ENCODE results near the gene SDK1.

Gene SDK1

GRCh38 chr7:4178416-4178815, 877.4 kb downstream of the SDK1 start:
- H3K4me1 Mint-ChIP-seq (ENCODE audit: low read depth), result no peaks in the 10 kb centered on the region
- intact Hi-C loops (cut with micrococcal nuclease), result no loop called here
- H3K36me3 Mint-ChIP-seq (ENCODE audit: low read depth), result no peaks in the 10 kb centered on the region
- no peak overlapping the region for H3K27ac Mint-ChIP-seq
- no peak overlapping the region for H3K4me3 Mint-ChIP-seq
- peaks cover 38% of the 10 kb centered on the region for H3K9me3 Mint-ChIP-seq
- H3K27me3 Mint-ChIP-seq, result no peaks in the 10 kb centered on the region

GRCh38 chr7:4178916-4179687, 878.0 kb downstream of the SDK1 start:
- H3K36me3 Mint-ChIP-seq (ENCODE audit: low read depth), result no peaks in the 10 kb centered on the region
- intact Hi-C loops (cut with micrococcal nuclease), result no loop called here
- H3K4me3 Mint-ChIP-seq, result no peak overlapping the region
- no peak overlapping the region for H3K27ac Mint-ChIP-seq
- peaks cover 38% of the 10 kb centered on the region for H3K9me3 Mint-ChIP-seq
- no peaks in the 10 kb centered on the region for H3K4me1 Mint-ChIP-seq (ENCODE audit: low read depth)
- no peaks in the 10 kb centered on the region for H3K27me3 Mint-ChIP-seq

DNA sequence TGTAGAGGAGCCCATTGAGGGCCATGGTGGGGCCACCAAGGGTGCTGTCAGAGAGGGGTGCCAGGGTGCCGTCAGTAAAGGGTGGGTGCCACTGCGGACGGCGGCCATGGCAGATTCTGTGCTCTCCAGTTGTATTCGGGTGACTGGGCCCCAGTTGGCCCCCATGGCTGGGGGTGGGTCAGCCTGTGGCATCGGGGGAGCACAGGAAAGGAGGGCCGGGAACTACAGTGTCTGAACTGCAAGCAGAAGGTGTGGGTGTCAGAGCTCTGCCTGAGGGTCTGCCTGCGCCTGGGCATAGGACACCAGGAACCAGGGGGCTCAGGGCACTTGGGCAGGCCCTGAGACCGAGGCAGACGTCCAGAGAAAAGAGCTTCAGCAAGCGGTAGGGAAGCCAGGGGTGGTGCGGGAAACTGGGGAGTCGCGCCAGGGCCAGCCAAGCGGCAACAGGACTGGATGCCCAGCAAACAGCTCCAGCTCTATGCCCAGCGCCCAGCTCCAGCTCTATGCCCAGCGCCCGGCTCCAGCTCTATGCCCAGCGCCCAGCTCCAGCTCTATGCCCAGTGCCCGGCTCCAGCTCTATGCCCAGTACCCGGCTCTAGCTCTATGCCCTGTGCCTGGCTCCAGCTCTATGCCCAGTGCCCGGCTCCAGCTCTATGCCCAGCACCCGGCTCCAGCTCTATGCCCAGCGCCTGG, 878.8 kb downstream of the SDK1 start:
- no peaks in the 10 kb centered on the region for H3K36me3 Mint-ChIP-seq (ENCODE audit: low read depth)
- no peak overlapping the region for H3K4me3 Mint-ChIP-seq

DNA sequence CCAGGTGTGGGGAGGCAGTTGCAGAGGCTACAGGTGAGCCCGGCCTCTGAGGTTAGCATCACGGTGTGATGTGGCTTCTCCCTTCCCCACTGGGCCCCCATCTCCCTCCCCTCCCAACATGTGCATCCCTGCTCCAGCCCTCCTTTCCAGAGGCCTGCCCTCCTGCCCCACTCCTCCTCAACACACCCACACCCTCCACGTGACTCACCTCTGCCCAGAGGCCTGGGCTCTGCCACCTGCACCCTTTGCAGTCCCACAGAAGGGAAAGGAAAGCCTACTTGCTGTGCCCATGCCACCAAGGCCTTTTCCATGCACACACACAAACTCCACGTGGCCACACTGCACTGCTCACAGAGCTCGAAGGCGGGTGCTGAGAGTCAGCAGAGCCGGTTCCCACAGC, 880.4 kb downstream of the SDK1 start:
- Mint-ChIP-seq H3K4me3 (no peak overlapping the region), H3K36me3 (ENCODE audit: low read depth) (no peaks in the 10 kb centered on the region), H3K9me3 (peaks cover 38% of the 10 kb centered on the region), H3K4me1 (ENCODE audit: low read depth) (no peaks in the 10 kb centered on the region), H3K27ac (no peak overlapping the region), H3K27me3 (no peaks in the 10 kb centered on the region)
- intact Hi-C loops (cut with micrococcal nuclease), result no loop called here

More for the DNA sequence above, 878.8 kb downstream of the SDK1 start:
- intact Hi-C loops (cut with micrococcal nuclease), result no loop called here
- no peaks in the 10 kb centered on the region for H3K4me1 Mint-ChIP-seq (ENCODE audit: low read depth)
- H3K9me3 Mint-ChIP-seq, result peaks cover 38% of the 10 kb centered on the region
- H3K27me3 Mint-ChIP-seq, result no peaks in the 10 kb centered on the region
- H3K27ac Mint-ChIP-seq, result no peak overlapping the region

- Mint-ChIP-seq H3K4me1 (ENCODE audit: low read depth) (no peaks in the 10 kb centered on the region), H3K36me3 (ENCODE audit: low read depth) (no peaks in the 10 kb centered on the region), H3K27me3 (no peaks in the 10 kb centered on the region)
These were observed 881.7 kb downstream of the SDK1 start for GRCh38 chr7:4182605-4183300.

GRCh38 chr7:4184653-4185052, 883.6 kb downstream of the SDK1 start:
- Mint-ChIP-seq H3K36me3 (ENCODE audit: low read depth) (no peaks in the 10 kb centered on the region), H3K27me3 (no peaks in the 10 kb centered on the region), H3K9me3 (peaks cover 42% of the 10 kb centered on the region), H3K27ac (no peak overlapping the region), H3K4me3 (no peak overlapping the region), H3K4me1 (ENCODE audit: low read depth) (no peaks in the 10 kb centered on the region)
- intact Hi-C loops (cut with micrococcal nuclease), result no loop called here

More at GRCh38 chr7:4182605-4183300, 881.7 kb downstream of the SDK1 start:
- no peak overlapping the region for H3K27ac Mint-ChIP-seq
- intact Hi-C loops (cut with micrococcal nuclease), result no loop called here
- H3K4me3 Mint-ChIP-seq, result no peak overlapping the region
- peaks cover 46% of the 10 kb centered on the region for H3K9me3 Mint-ChIP-seq

DNA sequence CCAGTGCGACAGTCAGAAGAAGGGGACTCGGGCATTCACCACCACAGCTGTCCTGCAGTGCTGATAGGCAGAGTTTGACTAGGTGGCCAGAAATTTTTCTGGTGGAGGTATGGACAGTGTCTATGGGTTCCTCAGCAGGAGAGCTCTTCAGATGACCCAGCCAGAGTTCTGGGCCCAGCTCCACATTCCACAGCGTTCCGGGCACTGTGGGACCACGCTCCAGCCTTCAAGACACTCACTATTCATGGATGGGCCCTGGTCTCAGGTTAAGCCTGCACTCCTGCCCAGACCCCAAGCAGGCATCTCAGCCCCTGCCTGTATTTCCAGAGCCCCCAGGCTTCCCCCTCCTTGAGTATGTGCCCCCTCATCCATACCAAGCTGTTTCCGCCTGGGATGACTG, 884.1 kb downstream of the SDK1 start:
- Mint-ChIP-seq H3K27ac (no peak overlapping the region), H3K4me1 (ENCODE audit: low read depth) (no peaks in the 10 kb centered on the region), H3K27me3 (no peaks in the 10 kb centered on the region), H3K4me3 (no peak overlapping the region), H3K36me3 (ENCODE audit: low read depth) (no peaks in the 10 kb centered on the region), H3K9me3 (peaks cover 38% of the 10 kb centered on the region)
- intact Hi-C loops (cut with micrococcal nuclease), result no loop called here

DNA sequence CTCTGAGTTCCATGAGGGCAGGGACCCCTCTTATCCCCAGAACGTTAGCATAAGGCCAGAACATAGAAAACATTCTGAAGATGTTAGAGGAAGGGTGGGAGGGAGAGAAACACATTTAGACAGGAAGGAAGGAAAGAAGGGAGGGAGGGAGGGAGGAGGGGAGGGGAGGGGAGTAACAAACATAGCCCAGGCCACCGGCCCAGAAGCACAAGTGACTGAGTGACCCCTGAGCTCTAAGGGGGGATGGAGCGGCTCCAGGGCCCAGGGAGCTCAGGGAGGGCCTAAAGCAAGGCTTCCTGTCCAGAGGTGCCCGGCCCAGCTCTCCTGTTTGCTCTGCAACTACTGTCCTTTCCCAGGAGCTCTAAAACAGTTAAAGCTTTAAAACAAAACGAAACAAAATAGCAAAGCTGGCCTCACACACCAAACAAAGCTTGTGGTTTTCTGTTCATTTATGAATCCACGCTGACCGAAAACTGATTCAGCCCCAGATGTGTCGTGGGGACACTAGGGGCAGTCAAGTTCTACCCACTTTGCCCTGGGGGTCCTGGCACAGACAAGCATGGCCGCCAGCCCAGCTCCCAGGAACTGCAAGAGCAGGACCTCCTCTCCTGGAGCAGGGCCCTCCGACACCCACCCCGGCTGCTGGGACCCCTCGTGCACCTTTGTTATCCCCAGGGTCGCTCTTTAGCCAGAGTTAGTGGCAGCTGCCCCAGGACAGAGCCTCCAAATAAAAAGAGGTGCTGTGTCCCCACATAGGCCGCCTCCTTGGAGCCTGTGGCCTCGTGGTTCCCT, 884.9 kb downstream of the SDK1 start:
- no peaks in the 10 kb centered on the region for H3K27me3 Mint-ChIP-seq
- intact Hi-C loops (cut with micrococcal nuclease), result no loop called here
- no peak overlapping the region for H3K27ac Mint-ChIP-seq
- H3K4me1 Mint-ChIP-seq (ENCODE audit: low read depth), result no peaks in the 10 kb centered on the region
- no peak overlapping the region for H3K4me3 Mint-ChIP-seq
- H3K9me3 Mint-ChIP-seq, result peaks cover 30% of the 10 kb centered on the region
- H3K36me3 Mint-ChIP-seq (ENCODE audit: low read depth), result no peaks in the 10 kb centered on the region

DNA sequence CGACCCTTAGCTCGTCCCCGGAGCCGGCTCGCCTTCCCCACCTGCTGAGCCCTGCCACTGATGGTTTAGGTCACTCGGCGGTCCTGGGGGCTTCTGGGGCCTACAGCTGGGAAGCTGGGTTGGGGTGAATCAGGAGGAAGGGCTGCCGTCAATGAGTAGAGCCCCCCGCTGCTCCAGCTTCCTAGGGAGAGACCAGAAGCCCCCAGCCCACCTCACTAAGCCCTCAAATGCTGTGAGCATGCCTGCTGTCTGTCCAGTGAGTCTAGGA, 885.4 kb downstream of the SDK1 start:
- intact Hi-C loops (cut with micrococcal nuclease), result no loop called here
- no peaks in the 10 kb centered on the region for H3K36me3 Mint-ChIP-seq (ENCODE audit: low read depth)
- H3K27ac Mint-ChIP-seq, result no peak overlapping the region
- no peaks in the 10 kb centered on the region for H3K4me1 Mint-ChIP-seq (ENCODE audit: low read depth)
- no peaks in the 10 kb centered on the region for H3K27me3 Mint-ChIP-seq
- H3K9me3 Mint-ChIP-seq, result peaks cover 24% of the 10 kb centered on the region
- no peak overlapping the region for H3K4me3 Mint-ChIP-seq

DNA sequence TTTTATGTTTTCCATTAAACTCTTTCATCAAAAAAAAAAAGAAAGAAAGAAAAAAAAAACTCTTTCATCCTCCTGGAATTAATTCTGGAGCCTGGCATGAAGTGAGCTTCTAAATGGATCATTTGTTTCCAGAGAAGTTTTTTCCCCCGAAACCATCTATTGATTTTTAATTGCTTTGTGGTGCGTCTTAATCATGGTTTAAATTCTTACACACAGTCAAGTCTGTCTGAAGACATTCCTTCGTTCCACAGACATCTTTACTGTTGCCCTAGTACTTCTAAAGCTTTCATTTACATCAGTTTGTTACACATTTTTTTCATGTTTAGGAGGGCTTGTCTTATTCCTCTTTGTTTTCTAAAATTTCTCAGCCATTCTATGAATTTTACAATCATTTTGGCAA, 887.6 kb downstream of the SDK1 start:
- Mint-ChIP-seq H3K27me3 (no peaks in the 10 kb centered on the region), H3K9me3 (peaks cover 9% of the 10 kb centered on the region), H3K4me1 (ENCODE audit: low read depth) (no peaks in the 10 kb centered on the region), H3K36me3 (ENCODE audit: low read depth) (no peaks in the 10 kb centered on the region), H3K4me3 (no peak overlapping the region), H3K27ac (no peak overlapping the region)
- intact Hi-C loops (cut with micrococcal nuclease), result no loop called here

DNA sequence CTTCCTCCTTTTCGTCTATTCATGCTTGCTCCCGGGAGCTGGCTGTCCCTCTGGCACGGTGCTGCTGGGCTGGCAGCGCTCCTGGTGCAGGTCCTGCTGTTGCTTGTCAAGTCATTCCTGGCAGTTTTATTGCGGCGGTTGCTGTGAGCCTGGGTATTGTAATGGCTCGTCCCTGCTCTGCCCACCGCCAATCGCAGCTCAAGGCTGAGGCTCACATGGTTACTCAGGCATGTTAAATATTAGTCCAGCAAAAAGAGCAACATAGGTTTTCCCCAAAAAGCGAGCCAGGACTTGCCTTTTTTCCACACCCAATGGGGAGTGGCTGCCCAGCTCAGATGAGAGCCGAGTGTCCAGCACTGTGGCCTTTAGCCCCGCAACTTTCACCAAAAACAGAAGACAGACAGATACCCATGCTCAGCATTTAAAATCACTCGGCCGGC, 888.1 kb downstream of the SDK1 start:
- intact Hi-C loops (cut with micrococcal nuclease), result no loop called here
- no peaks in the 10 kb centered on the region for H3K27me3 Mint-ChIP-seq
- H3K4me1 Mint-ChIP-seq (ENCODE audit: low read depth), result no peaks in the 10 kb centered on the region
- H3K36me3 Mint-ChIP-seq (ENCODE audit: low read depth), result no peaks in the 10 kb centered on the region
- H3K9me3 Mint-ChIP-seq, result peaks cover 9% of the 10 kb centered on the region
- H3K4me3 Mint-ChIP-seq, result no peak overlapping the region
- H3K27ac Mint-ChIP-seq, result no peak overlapping the region

DNA sequence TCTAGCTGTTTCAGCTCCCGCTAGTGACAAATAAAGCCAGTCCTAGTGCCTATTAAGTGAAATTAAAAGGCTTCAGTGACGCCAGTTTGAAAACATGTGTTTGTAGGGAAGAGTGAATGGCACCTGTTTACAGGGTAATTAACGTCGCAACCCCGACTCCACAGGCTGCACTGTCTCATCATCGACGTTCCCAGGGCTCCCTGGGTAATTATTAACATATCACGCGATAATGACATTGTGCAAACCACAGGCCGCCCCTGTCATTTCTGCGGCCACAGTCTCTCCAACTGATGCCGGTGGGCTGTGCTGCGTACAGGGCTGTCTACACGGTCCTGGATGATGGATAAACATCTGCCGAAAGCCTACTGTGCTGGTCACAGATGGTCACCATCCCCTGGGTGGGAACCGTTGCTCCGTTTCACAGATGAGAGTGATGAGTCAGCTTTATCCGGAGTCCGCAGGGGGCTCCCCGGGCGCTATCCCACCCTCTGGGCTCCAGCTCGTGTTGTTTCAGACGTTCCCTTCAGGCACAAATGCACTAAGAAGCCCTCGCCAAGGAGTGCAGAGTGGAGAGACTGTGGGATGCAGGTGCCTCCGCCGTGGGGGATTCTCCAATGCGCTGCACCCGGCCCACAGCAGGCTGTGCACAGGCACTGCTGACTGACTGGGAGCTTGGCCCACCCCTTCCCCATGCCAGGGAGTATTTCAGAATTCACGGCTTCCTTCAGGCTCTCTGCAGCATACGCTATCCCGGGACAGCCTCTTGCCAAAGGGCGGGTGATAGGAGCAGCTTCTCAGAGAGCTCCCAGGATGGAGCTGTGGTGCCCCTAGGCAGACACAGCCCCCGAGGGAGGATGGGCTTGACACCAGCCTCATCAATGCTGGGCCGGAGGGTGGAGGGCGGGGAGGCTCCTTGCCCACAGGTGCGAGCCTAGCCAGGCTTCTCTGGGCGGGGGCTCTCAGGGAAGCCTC, 889.2 kb downstream of the SDK1 start:
- no peaks in the 10 kb centered on the region for H3K4me1 Mint-ChIP-seq (ENCODE audit: low read depth)
- H3K36me3 Mint-ChIP-seq (ENCODE audit: low read depth), result no peaks in the 10 kb centered on the region
- no peaks in the 10 kb centered on the region for H3K27me3 Mint-ChIP-seq
- peaks cover 9% of the 10 kb centered on the region for H3K9me3 Mint-ChIP-seq
- H3K27ac Mint-ChIP-seq, result no peak overlapping the region
- no peak overlapping the region for H3K4me3 Mint-ChIP-seq
- intact Hi-C loops (cut with micrococcal nuclease), result no loop called here

GRCh38 chr7:4191046-4191445, 890.0 kb downstream of the SDK1 start:
- Mint-ChIP-seq H3K27me3 (no peaks in the 10 kb centered on the region), H3K27ac (no peak overlapping the region), H3K9me3 (peaks cover 9% of the 10 kb centered on the region), H3K4me1 (ENCODE audit: low read depth) (no peaks in the 10 kb centered on the region), H3K4me3 (no peak overlapping the region), H3K36me3 (ENCODE audit: low read depth) (no peaks in the 10 kb centered on the region)
- intact Hi-C loops (cut with micrococcal nuclease), result no loop called here
